ENCODE results near the gene ZNF618.

Gene ZNF618

GRCh38 chr9:113998525-113999255, 122.6 kb downstream of the ZNF618 start:
- in situ Hi-C loops (cut with MboI; ENCODE audit: low sequenced_read_pairs): no loop called here

GRCh38 chr9:113999256-114000062, 123.3 kb downstream of the ZNF618 start:
- in situ Hi-C loops (cut with MboI; ENCODE audit: low sequenced_read_pairs): no loop called here

DNA sequence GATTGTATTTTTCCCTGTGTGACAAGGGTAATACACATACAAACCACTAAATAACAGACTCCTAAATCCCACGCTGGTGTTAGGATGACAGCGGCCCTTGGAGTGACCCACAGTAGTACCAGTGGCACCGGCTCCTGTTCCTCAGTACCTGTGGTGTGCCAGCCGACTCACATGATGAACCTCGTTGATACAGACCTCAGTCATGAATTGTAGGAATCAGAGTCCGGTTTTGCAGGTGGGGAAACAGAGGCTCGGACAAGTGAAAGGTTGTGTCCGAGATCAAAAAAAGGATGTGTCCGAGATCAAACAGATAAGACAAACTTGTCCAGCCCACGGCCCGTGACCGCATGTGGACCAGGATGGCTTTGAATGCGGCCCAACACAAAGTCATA, 124.0 kb downstream of the ZNF618 start:
- in situ Hi-C loops (cut with MboI; ENCODE audit: low sequenced_read_pairs): no loop called here

DNA sequence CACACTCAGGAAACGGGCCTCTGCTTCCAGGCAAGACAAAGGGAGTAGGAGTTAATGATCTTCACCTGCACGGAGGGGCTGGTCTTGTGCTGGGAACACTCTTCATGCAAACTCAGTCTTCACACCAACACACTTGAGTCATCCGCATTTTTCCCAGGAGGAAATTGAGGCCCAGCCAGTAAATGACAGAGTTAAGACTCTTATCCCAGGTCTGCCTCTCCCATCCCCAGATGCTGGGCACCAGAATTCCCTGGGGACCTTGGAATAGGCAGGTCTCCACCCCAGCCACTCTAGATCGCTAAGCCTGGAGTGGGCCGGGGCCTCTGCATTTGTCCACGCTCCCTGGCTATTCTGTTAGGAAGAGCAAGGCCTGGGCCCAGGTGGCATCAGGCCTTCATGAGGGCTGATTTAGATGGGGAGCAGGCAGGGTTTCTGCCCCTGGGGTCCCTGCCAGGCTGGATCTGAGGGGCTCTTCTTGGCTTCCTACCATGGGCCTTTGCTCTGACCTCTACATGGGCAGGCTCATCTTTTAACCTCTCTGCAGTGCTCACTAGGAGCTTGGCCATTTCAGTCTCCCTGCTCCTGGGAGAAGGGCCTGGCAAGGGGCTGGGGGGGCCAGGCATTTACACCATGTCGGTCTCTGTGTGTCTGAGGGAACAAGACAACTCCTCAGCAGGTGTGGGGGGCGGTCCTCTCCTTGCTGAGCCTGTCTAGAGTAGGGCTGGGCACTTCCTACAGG, 124.7 kb downstream of the ZNF618 start:
- in situ Hi-C loops (cut with MboI; ENCODE audit: low sequenced_read_pairs): no loop called here

DNA sequence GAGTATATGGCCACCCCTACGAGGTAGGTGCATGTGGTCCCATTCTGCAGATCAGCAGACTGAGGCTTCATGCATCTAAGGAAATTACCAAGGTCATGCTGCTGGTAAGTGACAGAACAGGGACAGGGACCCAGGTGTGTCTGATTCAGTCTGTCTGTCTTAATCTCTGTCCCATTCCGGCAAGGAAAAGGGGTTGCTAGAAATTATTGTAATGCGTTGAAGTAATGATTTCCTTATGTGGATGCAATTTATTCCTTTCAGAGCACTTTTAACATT, 125.2 kb downstream of the ZNF618 start:
- in situ Hi-C loops (cut with MboI; ENCODE audit: low sequenced_read_pairs): no loop called here

GRCh38 chr9:114001794-114002261, 125.7 kb downstream of the ZNF618 start:
- in situ Hi-C loops (cut with MboI; ENCODE audit: low sequenced_read_pairs): no loop called here

DNA sequence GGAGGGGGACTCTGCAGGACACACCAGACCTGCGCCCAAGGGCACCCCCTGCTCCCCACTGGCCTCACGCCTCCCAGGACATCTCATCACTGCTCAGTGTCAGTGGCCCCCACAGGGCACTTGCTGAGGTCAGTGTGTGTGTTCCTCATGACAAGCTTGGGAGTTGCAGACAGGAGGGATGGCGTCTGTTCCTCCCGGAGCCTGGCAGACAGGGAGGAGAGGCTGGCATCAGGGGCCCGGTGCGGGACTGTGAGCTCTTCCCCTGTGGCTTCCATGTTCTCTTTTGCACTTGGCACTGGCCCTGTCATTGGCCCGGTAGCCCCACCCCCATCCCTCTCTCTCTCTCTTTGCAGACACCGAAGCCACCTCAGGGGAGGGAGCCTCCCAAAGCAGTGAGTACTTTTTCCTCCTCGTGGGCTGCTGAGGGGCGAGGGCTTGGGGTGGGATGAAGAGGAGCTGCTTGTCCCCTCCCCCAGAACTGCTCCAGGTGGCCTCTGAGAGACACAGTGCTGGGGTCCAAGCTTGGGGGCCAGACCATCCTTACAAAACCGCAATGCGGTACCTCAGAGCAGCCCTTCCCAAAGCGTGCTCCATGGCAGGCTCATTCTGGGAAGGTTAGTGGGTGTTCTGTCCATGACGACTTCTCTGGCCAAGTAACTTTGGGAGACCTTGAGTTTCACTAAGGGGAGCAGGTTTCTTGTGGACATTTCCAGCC, 126.3 kb downstream of the ZNF618 start:
- in situ Hi-C loops (cut with MboI; ENCODE audit: low sequenced_read_pairs): no loop called here

DNA sequence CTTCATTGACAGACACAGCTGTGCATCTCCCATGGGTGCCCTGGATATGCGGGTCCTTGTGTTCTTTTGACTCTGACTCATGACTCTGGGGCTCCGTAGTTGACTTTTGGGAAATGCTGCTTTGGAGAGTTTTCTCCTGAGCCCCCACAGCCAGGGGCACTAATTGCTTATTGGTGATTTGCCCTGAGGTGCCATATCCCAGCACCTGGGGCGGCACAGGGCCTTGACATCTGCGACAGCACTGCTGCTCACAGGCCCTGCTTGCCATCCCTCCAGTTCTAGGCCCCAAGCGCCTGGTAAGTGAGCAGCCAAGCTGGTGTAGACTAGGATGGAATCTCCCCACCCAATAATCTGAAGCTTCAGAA, 126.9 kb downstream of the ZNF618 start:
- in situ Hi-C loops (cut with MboI; ENCODE audit: low sequenced_read_pairs): no loop called here

DNA sequence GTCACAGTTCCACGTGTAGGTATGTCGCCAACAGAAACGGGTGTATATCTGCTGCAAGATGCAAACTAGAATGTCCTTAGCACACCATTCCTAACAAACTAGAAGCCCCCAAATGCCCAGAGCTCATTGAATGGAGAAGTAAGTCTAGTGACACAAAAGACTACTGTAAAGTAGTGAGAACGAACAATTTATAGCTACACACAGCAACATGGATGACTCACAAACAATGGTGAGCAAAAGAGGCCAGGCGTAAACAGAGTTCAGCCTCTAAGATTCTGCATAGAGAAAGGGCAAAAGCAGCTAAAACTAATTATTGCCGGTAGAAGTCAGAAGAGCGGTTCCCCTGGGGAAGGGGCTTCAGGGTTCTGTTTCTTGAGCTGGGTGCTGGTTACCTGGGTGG, 127.2 kb downstream of the ZNF618 start:
- in situ Hi-C loops (cut with MboI; ENCODE audit: low sequenced_read_pairs): no loop called here

- in situ Hi-C loops (cut with MboI; ENCODE audit: low sequenced_read_pairs): no loop called here
These were observed 127.6 kb downstream of the ZNF618 start for GRCh38 chr9:114003758-114004157.

DNA sequence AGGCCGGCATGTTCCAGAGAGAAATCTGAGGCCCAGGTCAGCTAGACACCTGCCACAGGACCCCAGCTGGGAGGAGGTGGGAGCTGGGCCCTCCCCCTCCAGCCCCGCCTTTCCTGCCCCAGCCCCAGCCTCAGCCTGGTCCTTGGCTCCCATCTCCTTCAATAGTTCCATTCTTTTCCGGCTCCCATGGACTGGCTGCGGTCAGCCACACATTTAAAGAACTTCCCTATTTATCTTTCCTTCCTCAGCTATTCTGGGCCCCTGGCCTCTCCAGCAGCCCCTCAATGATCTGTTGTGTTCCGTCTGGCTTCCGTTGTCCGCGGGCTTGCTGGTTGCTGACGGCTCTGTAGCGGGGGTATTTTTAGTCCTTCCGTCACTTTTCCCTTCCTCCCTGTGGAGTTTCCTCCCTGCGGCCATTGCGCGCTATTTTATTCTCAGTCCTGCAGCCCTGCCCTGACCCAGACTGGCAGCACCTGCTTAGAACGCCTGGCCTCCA, 128.2 kb downstream of the ZNF618 start:
- in situ Hi-C loops (cut with MboI; ENCODE audit: low sequenced_read_pairs): no loop called here

DNA sequence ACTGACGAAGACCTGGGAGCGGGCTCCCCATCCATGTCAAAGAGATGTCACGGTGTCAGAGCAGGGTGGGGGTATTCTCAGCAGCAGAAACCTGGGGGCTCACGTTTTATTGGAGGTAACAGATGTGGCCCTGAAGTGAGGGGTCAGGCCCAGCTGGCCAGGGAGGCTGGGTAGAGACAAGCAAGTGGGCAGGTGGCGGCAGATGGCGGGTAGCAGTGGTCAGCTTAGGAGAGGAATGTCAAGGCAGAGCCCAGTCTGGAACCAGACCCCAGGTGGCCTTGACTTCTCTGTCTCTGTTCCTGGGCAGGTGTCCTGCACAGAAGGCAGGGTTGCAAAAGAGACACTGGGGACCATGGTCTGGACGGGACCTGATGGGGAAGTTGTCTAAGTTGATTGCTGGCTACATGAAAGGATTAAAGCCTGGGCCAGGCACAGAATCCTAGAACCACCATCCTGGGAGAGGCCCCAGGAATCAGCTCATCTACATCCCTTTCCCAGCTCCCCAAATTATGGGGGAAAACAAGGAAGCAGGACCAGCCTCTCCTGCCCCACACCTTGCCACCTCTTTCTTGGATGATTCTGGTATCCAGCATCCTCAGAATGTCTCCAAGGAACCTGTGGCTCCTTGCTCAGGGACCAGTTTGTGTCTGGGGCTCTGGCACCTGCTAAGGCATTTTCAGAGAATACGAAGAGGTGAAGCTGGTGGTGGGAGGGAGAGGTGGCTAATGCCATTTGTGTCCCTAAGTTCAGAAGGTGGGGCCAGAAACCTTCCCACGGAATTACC, 129.5 kb downstream of the ZNF618 start:
- in situ Hi-C loops (cut with MboI; ENCODE audit: low sequenced_read_pairs): no loop called here

- in situ Hi-C loops (cut with MboI; ENCODE audit: low sequenced_read_pairs): no loop called here
These were observed 130.0 kb downstream of the ZNF618 start for GRCh38 chr9:114006155-114006550.

- in situ Hi-C loops (cut with MboI; ENCODE audit: low sequenced_read_pairs): no loop called here
These were observed 131.0 kb downstream of the ZNF618 start for GRCh38 chr9:114006931-114007691.

DNA sequence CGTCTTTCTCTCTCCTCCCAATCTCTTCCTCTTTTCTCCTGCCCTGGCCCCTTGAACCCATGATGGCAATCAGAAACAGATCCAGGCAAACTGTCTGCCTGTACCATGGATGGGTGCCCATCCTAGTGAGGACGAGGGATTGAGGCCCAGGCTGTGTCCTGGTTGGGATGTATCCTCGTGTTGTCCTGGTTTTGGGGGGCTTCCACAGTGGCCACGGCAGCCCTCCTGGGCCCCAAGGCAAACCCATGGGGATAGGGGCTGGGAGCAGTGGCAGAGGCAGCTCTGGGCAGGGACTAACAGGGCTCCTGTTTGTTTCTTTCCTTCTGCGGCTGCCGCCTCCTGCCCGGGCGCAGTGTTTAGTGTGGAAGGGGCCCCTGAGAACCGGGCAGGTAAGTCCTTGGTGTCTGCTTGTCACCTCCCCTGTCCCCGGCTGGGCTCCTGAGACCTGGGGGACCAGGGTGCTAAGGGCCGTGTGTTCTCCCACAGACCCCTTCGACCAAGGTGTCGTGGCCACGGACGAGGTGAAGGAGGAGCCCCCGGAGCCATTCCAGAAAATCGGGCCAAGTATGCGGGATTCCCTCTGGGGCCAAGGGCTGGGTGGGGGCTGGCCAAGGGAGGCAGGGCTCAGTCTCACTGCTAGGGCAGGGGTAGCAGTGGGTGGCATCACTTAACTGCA, 132.0 kb downstream of the ZNF618 start:
- in situ Hi-C loops (cut with MboI; ENCODE audit: low sequenced_read_pairs): no loop called here

DNA sequence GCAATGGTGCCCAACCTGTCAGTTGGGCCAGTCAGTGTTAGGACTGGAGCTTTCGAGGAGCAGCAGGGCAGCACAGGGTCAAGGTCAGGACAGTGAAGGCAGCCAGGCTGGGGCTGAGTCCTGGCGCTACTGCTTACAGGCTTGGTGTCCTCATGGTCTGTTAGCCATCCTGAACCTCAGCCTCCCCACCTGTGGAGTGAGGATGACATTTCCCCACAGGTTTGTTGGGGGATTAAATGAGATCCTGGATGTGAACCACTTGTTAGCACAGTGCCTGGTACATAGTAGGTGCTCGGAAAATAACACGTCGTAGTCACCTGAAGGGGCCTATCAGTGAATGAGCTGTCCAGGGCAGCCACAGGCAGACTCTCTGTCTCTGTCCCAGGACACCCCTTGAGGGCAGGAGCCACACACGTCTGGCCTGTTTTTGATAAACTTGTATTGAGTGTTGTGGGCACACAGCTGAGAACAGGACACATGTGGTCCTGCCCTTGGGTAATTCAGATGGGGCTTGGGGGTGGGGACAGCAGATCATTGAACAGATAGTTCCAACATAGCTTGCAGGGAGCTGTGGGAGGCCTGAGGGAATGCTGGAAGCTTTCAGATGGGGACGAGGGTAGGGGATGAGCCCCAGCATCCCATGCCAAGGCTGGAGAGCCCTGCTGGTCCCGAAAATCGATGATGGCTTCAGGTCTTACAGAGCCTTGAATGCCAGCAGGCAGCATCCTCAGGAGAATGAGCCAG, 132.7 kb downstream of the ZNF618 start:
- in situ Hi-C loops (cut with MboI; ENCODE audit: low sequenced_read_pairs): no loop called here

DNA sequence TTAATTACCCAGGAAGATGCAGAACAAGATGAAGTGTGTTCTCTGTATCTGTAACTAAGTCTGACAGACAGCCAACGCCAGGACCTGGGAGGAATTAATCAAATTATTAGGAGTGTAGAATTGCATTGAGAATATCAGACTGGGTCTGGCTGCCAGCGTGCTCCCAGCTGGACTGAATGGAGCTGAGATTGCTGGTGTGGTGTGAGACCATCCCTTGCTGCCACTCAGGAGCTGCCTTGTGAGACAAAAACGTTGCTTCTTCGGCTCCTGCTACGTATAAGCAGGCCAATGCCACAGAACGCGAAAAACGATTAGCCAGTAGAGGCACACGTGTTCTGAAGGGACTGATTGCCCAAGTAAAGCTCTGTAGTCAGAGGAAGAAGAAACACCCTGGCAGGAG, 135.2 kb downstream of the ZNF618 start:
- in situ Hi-C loops (cut with MboI; ENCODE audit: low sequenced_read_pairs): no loop called here

DNA sequence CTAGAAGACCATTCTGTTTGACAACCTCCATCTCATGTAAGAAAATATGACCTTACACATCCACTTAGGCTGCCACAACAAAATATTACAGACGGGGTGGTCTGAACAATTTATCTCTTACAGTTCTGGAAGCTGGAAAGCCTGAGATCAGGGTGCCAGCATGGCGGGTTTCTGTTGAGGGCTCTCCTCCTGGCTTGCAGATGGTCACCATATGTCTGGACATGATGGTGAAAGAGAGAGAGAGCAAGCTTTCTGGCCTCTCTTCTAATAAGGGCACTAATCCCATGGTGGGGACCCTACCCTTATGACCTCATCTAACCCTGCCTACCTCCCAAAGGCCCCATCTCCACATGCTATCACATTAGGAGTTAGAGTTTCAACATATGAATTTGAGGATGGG, 136.0 kb downstream of the ZNF618 start:
- in situ Hi-C loops (cut with MboI; ENCODE audit: low sequenced_read_pairs): no loop called here

Data from hTERT RPE-1 (cell line).